Stimulated activated CD4-positive, alpha-beta T cell treated with anti-CD3 and anti-CD28 coated beads, Interleukin-12 subunit alpha, Interleukin-12 subunit beta, amount 100 ng/mL, for 4 hours (primary cell): ENCODE results near the gene CYB561.
A peak's percentile ranks its signal among the peaks of the same experiment; 100 is the strongest.

Experiments used
- DNase-seq: peaks from one replicate; pipeline ENCODE4 v3.0.0-alpha.2; 2020

Gene CYB561

GRCh38 chr17:63445954-63446752 is at the start of gene CYB561:
Gene CYB561, minus strand, starts transcription at chr17:63446306. Its CDS starts 8,759 bp downstream, at chr17:63437547.
- peak; percentile 73 for DNase-seq

- DNase-seq, result no peak
These were observed 49.4 kb upstream of the CYB561 start for GRCh38 chr17:63495491-63495890.

GRCh38 chr17:63494300-63494928 is 48.3 kb upstream of the CYB561 start:
- no peak for DNase-seq

- DNase-seq, result no peak
These were observed 47.3 kb upstream of the CYB561 start for GRCh38 chr17:63493411-63493810.

GRCh38 chr17:63492940-63493339 is 46.8 kb upstream of the CYB561 start:
- no peak for DNase-seq

GRCh38 chr17:63491977-63492618 is 46.0 kb upstream of the CYB561 start:
- no peak for DNase-seq

GRCh38 chr17:63491413-63491812 is 45.3 kb upstream of the CYB561 start:
- DNase-seq, result no peak

- DNase-seq, result no peak
These were observed 44.8 kb upstream of the CYB561 start for GRCh38 chr17:63490858-63491400.

- DNase-seq, result no peak
These were observed 44.2 kb upstream of the CYB561 start for GRCh38 chr17:63490329-63490728.

- no peak for DNase-seq
These were observed 43.2 kb upstream of the CYB561 start for GRCh38 chr17:63489291-63489690.

- no peak for DNase-seq
These were observed 42.7 kb upstream of the CYB561 start for GRCh38 chr17:63488851-63489250.

- DNase-seq, result no peak
These were observed 40.9 kb upstream of the CYB561 start for GRCh38 chr17:63487014-63487339.

GRCh38 chr17:63486317-63487013 is 40.4 kb upstream of the CYB561 start:
- DNase-seq, result no peak

GRCh38 chr17:63483655-63484575 is 37.8 kb upstream of the CYB561 start:
- no peak for DNase-seq

- DNase-seq, result no peak
These were observed 36.9 kb upstream of the CYB561 start for GRCh38 chr17:63483038-63483437.

- DNase-seq, result no peak
These were observed 36.4 kb upstream of the CYB561 start for GRCh38 chr17:63482509-63482908.

- no peak for DNase-seq
These were observed 35.4 kb upstream of the CYB561 start for GRCh38 chr17:63481488-63481870.

- no peak for DNase-seq
These were observed 34.9 kb upstream of the CYB561 start for GRCh38 chr17:63480826-63481487.

- no peak for DNase-seq
These were observed 34.2 kb upstream of the CYB561 start for GRCh38 chr17:63480192-63480784.

- no peak for DNase-seq
These were observed 33.5 kb upstream of the CYB561 start for GRCh38 chr17:63479495-63480184.
